Mesendoderm (in vitro differentiated cells): ENCODE results near the gene GCM1.
A peak's percentile ranks its signal among the peaks of the same experiment; 100 is the strongest.

Experiments used
- DNase-seq: peaks from one replicate; pipeline ENCODE4 v3.0.0; 2013
- H2AK5ac ChIP-seq: 2 replicates; pipeline ENCODE4 v1.6.1; 2013; ENCODE audit warnings: low read length, inconsistent platforms
- H2BK120ac ChIP-seq: 2 replicates; pipeline ENCODE4 v1.6.1; 2013; ENCODE audit warnings: low read depth, mild to moderate bottlenecking, low read length, moderate library complexity, mixed read lengths
- H2BK15ac ChIP-seq: replicated peaks from 2 replicates; pipeline ENCODE4 v1.6.1; 2013; ENCODE audit warnings: low read depth, mild to moderate bottlenecking, moderate library complexity
- H2BK5ac ChIP-seq: 2 replicates; pipeline ENCODE4 v1.6.1; 2013; ENCODE audit warnings: low read length, inconsistent platforms
- H3K18ac ChIP-seq: 2 replicates; pipeline ENCODE4 v1.6.1; 2013; ENCODE audit warnings: mild to moderate bottlenecking, low read length, mixed read lengths
- H3K23ac ChIP-seq: one replicate; pipeline ENCODE4 v1.6.1; 2013; ENCODE audit warnings: low read length
- H3K27ac ChIP-seq: 2 replicates; pipeline ENCODE4 v1.5.1; 2013; ENCODE audit warnings: low read depth, mild to moderate bottlenecking, inconsistent platforms, low read length, moderate library complexity
- H3K27me3 ChIP-seq: 2 replicates; pipeline ENCODE4 v1.6.1; 2013; ENCODE audit warnings: low read length, control low read depth, mild to moderate bottlenecking, inconsistent platforms; ENCODE audit not compliant: insufficient read depth, poor library complexity
- H3K36me3 ChIP-seq: 2 replicates; pipeline ENCODE4 v1.6.1; 2013; ENCODE audit warnings: low read length, inconsistent platforms; ENCODE audit not compliant: control insufficient read depth, insufficient read depth
- H3K4ac ChIP-seq: one replicate; pipeline ENCODE4 v1.6.1; 2013; ENCODE audit warnings: low read depth, mild to moderate bottlenecking, low read length, moderate library complexity
- H3K4me1 ChIP-seq: 2 replicates; pipeline ENCODE4 v1.6.1; 2013; ENCODE audit warnings: low read depth, low read length, inconsistent platforms; ENCODE audit not compliant: control insufficient read depth
- H3K4me2 ChIP-seq: 2 replicates; pipeline ENCODE4 v1.6.1; 2013; ENCODE audit warnings: low read length
- H3K4me3 ChIP-seq: 2 replicates; pipeline ENCODE4 v1.5.1; 2013; ENCODE audit warnings: mild to moderate bottlenecking, low read length
- H3K56ac ChIP-seq: one replicate; pipeline ENCODE4 v1.6.1; 2013; ENCODE audit warnings: low read length
- H3K79me1 ChIP-seq: 2 replicates; pipeline ENCODE4 v1.6.1; 2013; ENCODE audit warnings: low read length, inconsistent platforms
- H3K79me2 ChIP-seq: 2 replicates; pipeline ENCODE4 v1.6.1; 2013; ENCODE audit warnings: mild to moderate bottlenecking, low read length; ENCODE audit not compliant: control insufficient read depth, insufficient read depth
- H3K9ac ChIP-seq: 2 replicates; pipeline ENCODE4 v1.6.1; 2013; ENCODE audit warnings: low read length, inconsistent platforms
- H4K5ac ChIP-seq: one replicate; pipeline ENCODE4 v1.6.1; 2013; ENCODE audit warnings: low read length
- H4K8ac ChIP-seq: one replicate; pipeline ENCODE4 v1.6.1; 2013; ENCODE audit warnings: low read depth, mild to moderate bottlenecking, control low read depth, low read length, moderate library complexity
- WGBS: extraction: QIAGEN DNeasy Blood & Tissue Kit; methylation state at CpG from one replicate; pipeline ENCODE4 v1.1.7; 2013; ENCODE audit warnings: low lambda C conversion rate, missing lambda C conversion rate; ENCODE audit not compliant: insufficient coverage; ENCODE audit errors: extremely low coverage; 5-methylcytosine and 5-hydroxymethylcytosine counted together

The GCM1 gene

DNA sequence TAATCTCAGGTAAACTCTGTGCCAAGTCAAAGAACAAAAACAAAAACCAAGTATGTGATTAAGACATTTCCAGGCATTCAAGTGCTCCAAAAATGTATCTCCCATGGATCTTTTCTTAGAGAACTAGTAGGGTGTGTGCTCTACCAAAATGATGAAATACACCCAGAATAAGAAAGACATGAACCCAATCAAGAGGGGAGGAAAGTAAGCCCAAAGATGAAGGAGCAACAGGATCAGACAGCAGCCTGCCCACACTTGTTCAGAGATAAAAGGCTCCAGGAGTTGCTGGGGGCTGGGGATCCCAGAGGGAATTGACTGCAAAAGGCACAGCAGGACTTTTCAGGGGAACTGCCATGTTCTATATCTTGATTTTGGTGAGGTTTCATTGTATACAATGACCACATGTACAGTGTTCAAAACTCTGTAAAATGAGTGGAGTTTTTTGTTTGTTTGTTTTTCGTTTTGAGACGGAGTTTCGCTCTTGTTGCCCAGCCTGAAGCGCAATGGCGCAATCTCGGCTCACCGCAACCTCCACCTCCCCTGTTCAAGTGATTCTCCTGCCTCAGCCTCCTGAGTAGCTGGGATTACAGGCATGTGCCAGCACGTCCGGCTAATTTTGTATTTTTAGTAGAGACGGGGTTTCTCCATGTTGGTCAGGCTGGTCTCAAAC lies 24.4 kb downstream of the GCM1 start:
- Histone ChIP-seq H3K79me2 (no peaks in the 10 kb centered on the region), H2AK5ac (no peak overlapping the region), H3K23ac (no peak overlapping the region), H3K4me3 (no peak overlapping the region), H3K18ac (peak overlapping the region; percentile 56), H3K36me3 (no peaks in the 10 kb centered on the region), H3K56ac (no peak overlapping the region), H2BK120ac (no peak overlapping the region), H3K4me1 (peaks cover 4% of the 10 kb centered on the region), H3K79me1 (no peaks in the 10 kb centered on the region), H2BK15ac (no peak overlapping the region), H3K4me2 (no peak overlapping the region), H3K9ac (no peak overlapping the region), H3K27me3 (no peaks in the 10 kb centered on the region), H3K4ac (no peak overlapping the region), H4K8ac (no peak overlapping the region), H3K27ac (no peak overlapping the region), H2BK5ac (no peak overlapping the region), H4K5ac (no peak overlapping the region)
- WGBS, result no CpG with 5 or more reads among the region's 10 CpGs
- no peak for DNase-seq

DNA sequence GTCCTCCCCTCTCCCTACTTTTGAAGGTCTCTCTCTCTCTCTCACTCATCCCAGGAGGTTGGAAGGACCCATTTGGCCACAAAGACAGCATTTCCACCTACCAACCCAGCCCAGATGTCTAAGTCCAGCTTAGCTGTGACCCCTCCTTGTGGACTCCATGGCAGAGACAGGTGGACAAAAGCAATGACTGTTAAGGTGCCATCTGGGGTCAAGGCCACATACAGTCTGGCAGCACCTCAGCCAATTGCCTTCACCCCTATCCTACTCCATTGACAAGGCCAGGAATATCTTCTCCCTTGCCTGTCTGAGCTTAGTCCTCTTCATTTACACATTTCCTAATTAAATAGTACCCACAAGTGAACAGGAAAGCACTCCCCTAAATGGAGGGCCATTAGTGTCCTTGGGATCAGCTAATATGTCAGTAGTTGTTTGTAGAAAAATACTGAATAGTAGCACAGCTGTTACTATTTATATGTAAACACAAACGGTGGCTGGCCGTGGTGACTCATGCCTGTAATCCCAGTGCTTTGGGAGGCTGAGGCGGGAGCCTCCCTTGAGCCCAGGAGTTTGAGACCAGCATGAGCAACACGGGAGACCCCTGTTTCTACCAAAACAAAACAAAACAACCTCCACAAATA lies 28.8 kb downstream of the GCM1 start:
- no peaks in the 10 kb centered on the region for H3K79me2 ChIP-seq
- no peak overlapping the region for H3K4me3 ChIP-seq

GRCh38 chr6:53119349-53119748 lies 29.3 kb downstream of the GCM1 start:
- no peak overlapping the region for H3K27ac ChIP-seq
- no peak overlapping the region for H2BK120ac ChIP-seq
- H3K4ac ChIP-seq, result no peak overlapping the region
- no peaks in the 10 kb centered on the region for H3K79me2 ChIP-seq
- H4K8ac ChIP-seq, result no peak overlapping the region
- H3K79me1 ChIP-seq, result no peaks in the 10 kb centered on the region
- no CpG with 5 or more reads among the region's 1 CpG for WGBS
- no peak overlapping the region for H3K4me3 ChIP-seq
- no peak overlapping the region for H3K56ac ChIP-seq
- H3K27me3 ChIP-seq, result no peaks in the 10 kb centered on the region
- H2BK5ac ChIP-seq, result no peak overlapping the region
- H4K5ac ChIP-seq, result no peak overlapping the region
- no peak overlapping the region for H3K4me2 ChIP-seq
- H2BK15ac ChIP-seq, result no peak overlapping the region
- H3K4me1 ChIP-seq, result peaks cover 4% of the 10 kb centered on the region
- no peaks in the 10 kb centered on the region for H3K36me3 ChIP-seq
- no peak for DNase-seq
- no peak overlapping the region for H3K23ac ChIP-seq
- no peak overlapping the region for H3K9ac ChIP-seq
- H3K18ac ChIP-seq, result no peak overlapping the region
- no peak overlapping the region for H2AK5ac ChIP-seq

More for the DNA sequence above, 28.8 kb downstream of the GCM1 start:
- H2BK5ac ChIP-seq, result no peak overlapping the region
- H4K8ac ChIP-seq, result no peak overlapping the region
- no peaks in the 10 kb centered on the region for H3K36me3 ChIP-seq
- no peak overlapping the region for H2AK5ac ChIP-seq
- H3K56ac ChIP-seq, result no peak overlapping the region
- no peak overlapping the region for H2BK15ac ChIP-seq
- no CpG with 5 or more reads among the region's 4 CpGs for WGBS
- H4K5ac ChIP-seq, result no peak overlapping the region
- no peaks in the 10 kb centered on the region for H3K27me3 ChIP-seq
- no peak overlapping the region for H3K27ac ChIP-seq
- no peak overlapping the region for H3K18ac ChIP-seq
- no peak overlapping the region for H3K4ac ChIP-seq
- H2BK120ac ChIP-seq, result no peak overlapping the region
- no peaks in the 10 kb centered on the region for H3K79me1 ChIP-seq
- H3K4me2 ChIP-seq, result no peak overlapping the region
- no peak overlapping the region for H3K9ac ChIP-seq
- no peak overlapping the region for H3K23ac ChIP-seq
- peaks cover 4% of the 10 kb centered on the region for H3K4me1 ChIP-seq
- DNase-seq, result peak; percentile 77

- Histone ChIP-seq H3K79me1 (no peaks in the 10 kb centered on the region), H4K8ac (no peak overlapping the region), H2BK5ac (no peak overlapping the region), H3K27ac (no peak overlapping the region), H3K4me3 (no peak overlapping the region), H3K27me3 (no peaks in the 10 kb centered on the region), H3K79me2 (no peaks in the 10 kb centered on the region), H3K4me2 (no peak overlapping the region), H3K4me1 (peaks cover 4% of the 10 kb centered on the region), H3K9ac (no peak overlapping the region), H3K18ac (no peak overlapping the region), H4K5ac (no peak overlapping the region), H2BK15ac (no peak overlapping the region), H3K4ac (no peak overlapping the region), H2AK5ac (no peak overlapping the region), H3K56ac (no peak overlapping the region), H3K23ac (no peak overlapping the region), H3K36me3 (no peaks in the 10 kb centered on the region), H2BK120ac (no peak overlapping the region)
- DNase-seq, result no peak
- WGBS, result no CpG with 5 or more reads among the region's 2 CpGs
Observed at GRCh38 chr6:53115741-53116140, 32.9 kb downstream of the GCM1 start.

- Histone ChIP-seq H3K4me2 (no peak overlapping the region), H3K4me1 (peaks cover 4% of the 10 kb centered on the region), H2AK5ac (no peak overlapping the region), H3K27me3 (no peaks in the 10 kb centered on the region), H3K36me3 (no peaks in the 10 kb centered on the region), H3K18ac (no peak overlapping the region), H4K5ac (no peak overlapping the region), H3K4me3 (no peak overlapping the region), H3K79me2 (no peaks in the 10 kb centered on the region), H4K8ac (no peak overlapping the region), H2BK15ac (no peak overlapping the region), H3K23ac (no peak overlapping the region), H2BK120ac (no peak overlapping the region), H2BK5ac (no peak overlapping the region), H3K4ac (no peak overlapping the region), H3K79me1 (no peaks in the 10 kb centered on the region), H3K56ac (no peak overlapping the region), H3K9ac (no peak overlapping the region), H3K27ac (no peak overlapping the region)
- DNase-seq, result no peak
- no CpG with 5 or more reads among the region's 1 CpG for WGBS
Observed at GRCh38 chr6:53115113-53115512, 33.5 kb downstream of the GCM1 start.

DNA sequence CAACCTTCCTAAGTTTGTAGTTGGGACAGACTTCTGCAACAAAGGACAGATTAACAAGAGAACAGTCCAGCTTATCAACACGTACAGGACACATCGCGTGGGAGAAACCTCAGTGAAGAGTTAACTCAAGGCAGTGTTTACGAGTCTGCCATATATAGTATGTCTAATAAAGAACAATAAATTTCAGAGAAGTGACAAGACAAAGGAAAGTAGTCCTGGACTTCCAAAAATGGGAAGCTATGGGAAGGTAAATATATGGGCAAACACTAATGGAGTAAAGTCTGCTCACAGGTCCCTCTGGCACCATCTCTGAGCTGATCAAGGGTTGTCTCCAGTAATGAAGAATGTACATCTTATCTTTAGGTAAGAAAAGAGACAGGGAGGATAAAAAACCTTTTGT lies 34.9 kb downstream of the GCM1 start:
- H3K27ac ChIP-seq, result no peak overlapping the region
- no peak overlapping the region for H3K4me2 ChIP-seq
- H3K4me1 ChIP-seq, result no peaks in the 10 kb centered on the region
- no peak overlapping the region for H3K23ac ChIP-seq
- H2BK5ac ChIP-seq, result no peak overlapping the region
- DNase-seq, result no peak
- no peak overlapping the region for H3K18ac ChIP-seq
- no peak overlapping the region for H2BK120ac ChIP-seq
- no peak overlapping the region for H2AK5ac ChIP-seq
- H2BK15ac ChIP-seq, result no peak overlapping the region
- no peak overlapping the region for H4K8ac ChIP-seq
- no peaks in the 10 kb centered on the region for H3K79me1 ChIP-seq
- no CpG with 5 or more reads among the region's 4 CpGs for WGBS
- no peak overlapping the region for H3K56ac ChIP-seq
- H3K4me3 ChIP-seq, result no peak overlapping the region
- no peak overlapping the region for H4K5ac ChIP-seq
- H3K9ac ChIP-seq, result no peak overlapping the region
- H3K36me3 ChIP-seq, result no peaks in the 10 kb centered on the region
- no peaks in the 10 kb centered on the region for H3K79me2 ChIP-seq
- H3K27me3 ChIP-seq, result no peaks in the 10 kb centered on the region
- no peak overlapping the region for H3K4ac ChIP-seq
